Hepatocyte (in vitro differentiated cells): ENCODE measurements around the gene CTNNA1. TPM values are rescaled to one million over a fixed set of nuclear protein-coding genes. Genes with fewer than 3 reads are reported as not detected.

Experiments
- DNase-seq: peaks from one replicate; pipeline ENCODE4 v3.0.0-alpha.2; 2016; ENCODE audit warnings: low spot score
- H2AFZ ChIP-seq: fragments of 200-600 bp; sonication (generic); 2 replicates; pipeline ENCODE4 v1.6.0; 2016; ENCODE audit warnings: antibody characterized with exemption, mild to moderate bottlenecking
- H3K27ac ChIP-seq: fragments of 200-600 bp; sonication (generic); 2 replicates; pipeline ENCODE4 v1.5.1; 2016; ENCODE audit warnings: mild to moderate bottlenecking
- H3K27me3 ChIP-seq: fragments of 200-600 bp; sonication (generic); 2 replicates; pipeline ENCODE4 v1.6.1; 2016
- H3K36me3 ChIP-seq: fragments of 200-600 bp; sonication (generic); replicated peaks from 2 replicates; pipeline ENCODE4 v1.5.1; 2016; ENCODE audit warnings: low read depth; ENCODE audit not compliant: insufficient read depth
- H3K4me1 ChIP-seq: fragments of 200-600 bp; sonication (generic); 2 replicates; pipeline ENCODE4 v1.5.1; 2016; ENCODE audit warnings: mild to moderate bottlenecking, moderate library complexity; ENCODE audit not compliant: insufficient read depth
- H3K4me2 ChIP-seq: fragments of 200-600 bp; sonication (generic); 2 replicates; pipeline ENCODE4 v1.6.0; 2016
- H3K4me3 ChIP-seq: fragments of 200-600 bp; sonication (generic); 2 replicates; pipeline ENCODE4 v1.5.1; 2016; ENCODE audit warnings: mild to moderate bottlenecking
- H3K79me2 ChIP-seq: fragments of 200-600 bp; sonication (generic); 2 replicates; pipeline ENCODE4 v1.6.0; 2017; ENCODE audit warnings: mild to moderate bottlenecking
- H3K9me2 ChIP-seq: fragments of 200-600 bp; sonication (generic); replicated peaks from 2 replicates; pipeline ENCODE4 v1.6.0; 2017; ENCODE audit warnings: mild to moderate bottlenecking; ENCODE audit not compliant: insufficient read depth
- H3K9me3 ChIP-seq: fragments of 200-600 bp; sonication (generic); 2 replicates; pipeline ENCODE4 v1.5.1; 2016; ENCODE audit warnings: low read depth, mild to moderate bottlenecking
- H4K20me1 ChIP-seq: fragments of 200-600 bp; sonication (generic); 2 replicates; pipeline ENCODE4 v1.6.0; 2016; ENCODE audit warnings: mild to moderate bottlenecking; ENCODE audit not compliant: insufficient read depth, poor library complexity, severe bottlenecking
- CTCF ChIP-seq: fragments of 200-600 bp; sonication (generic); IDR thresholded peaks from 2 replicates; pipeline ENCODE4 v1.5.1; 2016; ENCODE audit warnings: antibody characterized with exemption, mild to moderate bottlenecking; ENCODE audit not compliant: poor library complexity
- EZH2 ChIP-seq: fragments of 200-600 bp; sonication (generic); IDR thresholded peaks from 2 replicates; pipeline ENCODE4 v1.6.1; 2016; ENCODE audit warnings: antibody characterized with exemption, mild to moderate bottlenecking, borderline replicate concordance
- EZH2phosphoT487 ChIP-seq: fragments of 200-600 bp; sonication (generic); IDR thresholded peaks from one replicate; pipeline ENCODE4 v1.6.1; 2018; ENCODE audit warnings: antibody characterized with exemption, mild to moderate bottlenecking, low read depth, moderate library complexity; ENCODE audit not compliant: unreplicated experiment, severe bottlenecking
- WGBS: methylation state at CpG from one replicate; pipeline ENCODE4 v1.1.6; 2016; ENCODE audit warnings: low lambda C conversion rate; ENCODE audit errors: missing lambda C conversion rate; 5-methylcytosine and 5-hydroxymethylcytosine counted together
- polyA plus RNA-seq: library from polyadenylated mRNA; unstranded; fragments of >200 nt; fragmentation: Nextera tagmentation; extraction: Ambion mirVana; gene quantifications from 2 replicates; pipeline ENCODE4 v1.2.1, GENCODE V29; 2016
- total RNA-seq: library from RNA; depleted of rRNA; stranded (reverse); fragments of >200 nt; gene quantifications from 2 replicates; pipeline ENCODE4 v1.2.3, GENCODE V29; 2014

CTNNA1 gene
- total and polyA plus RNA-seq, 2 experiments from 2014 or later, result 152 to 349 TPM

- Histone ChIP-seq H3K79me2 (no peaks in the 10 kb centered on the region), H3K4me1 (no peaks in the 10 kb centered on the region), H3K4me2 (no peak overlapping the region), H3K9me2 (no peaks in the 10 kb centered on the region), H3K27me3 (no peaks in the 10 kb centered on the region), H3K36me3 (no peaks in the 10 kb centered on the region), H3K9me3 (no peaks in the 10 kb centered on the region), H3K27ac (no peak overlapping the region), H2AFZ (no peak overlapping the region), H4K20me1 (no peaks in the 10 kb centered on the region), H3K4me3 (no peak overlapping the region)
- WGBS, result 100% methylated on average over 3 of the region's 3 CpGs
- no peak for DNase-seq
- TF ChIP-seq EZH2 (no peak), EZH2phosphoT487 (no peak), CTCF (no peak)
Measured at GRCh38 chr5:138981131-138981530, 227.9 kb downstream of the CTNNA1 start.

DNA sequence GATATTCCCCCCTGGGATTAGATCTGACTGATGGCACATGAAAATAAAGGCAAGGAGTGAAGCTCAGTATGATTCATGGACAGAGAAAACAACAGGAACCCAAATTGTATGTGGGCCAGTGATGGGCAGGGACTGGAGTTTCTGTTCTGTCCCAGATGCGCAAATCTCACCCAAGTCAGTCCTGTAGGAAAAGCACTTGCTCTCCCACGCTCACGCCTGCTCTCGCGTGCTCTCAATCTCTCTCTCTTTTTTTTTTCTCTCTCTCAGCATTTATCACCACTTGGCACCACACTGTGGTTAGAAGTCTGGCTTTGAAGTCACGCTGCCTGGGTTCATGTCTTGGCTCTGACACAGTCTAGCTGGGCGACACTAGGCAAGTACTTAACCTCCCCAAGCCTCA lies 228.4 kb downstream of the CTNNA1 start:
- DNase-seq, result no peak
- no peaks in the 10 kb centered on the region for H3K9me3 ChIP-seq
- TF ChIP-seq EZH2phosphoT487, result no peak
- TF ChIP-seq CTCF, result no peak
- TF ChIP-seq EZH2, result no peak
- H3K9me2 ChIP-seq, result no peaks in the 10 kb centered on the region
- no peak overlapping the region for H3K4me2 ChIP-seq
- no peak overlapping the region for H2AFZ ChIP-seq
- H3K4me3 ChIP-seq, result no peak overlapping the region
- H3K27me3 ChIP-seq, result no peaks in the 10 kb centered on the region
- no peaks in the 10 kb centered on the region for H4K20me1 ChIP-seq
- H3K79me2 ChIP-seq, result no peaks in the 10 kb centered on the region
- H3K36me3 ChIP-seq, result no peaks in the 10 kb centered on the region
- H3K4me1 ChIP-seq, result no peaks in the 10 kb centered on the region
- WGBS, result 93% methylated on average over 7 of the region's 7 CpGs
- H3K27ac ChIP-seq, result no peak overlapping the region

GRCh38 chr5:138983984-138984383 lies 230.8 kb downstream of the CTNNA1 start:
- H2AFZ ChIP-seq, result no peak overlapping the region
- H3K4me2 ChIP-seq, result no peak overlapping the region
- no peaks in the 10 kb centered on the region for H3K36me3 ChIP-seq
- DNase-seq, result no peak
- no peaks in the 10 kb centered on the region for H4K20me1 ChIP-seq
- no peaks in the 10 kb centered on the region for H3K27me3 ChIP-seq
- no peaks in the 10 kb centered on the region for H3K9me2 ChIP-seq
- H3K9me3 ChIP-seq, result no peaks in the 10 kb centered on the region
- TF ChIP-seq EZH2 (no peak), CTCF (no peak), EZH2phosphoT487 (no peak)
- H3K27ac ChIP-seq, result no peak overlapping the region
- WGBS, result 62% methylated on average over 2 of the region's 2 CpGs
- no peak overlapping the region for H3K4me3 ChIP-seq
- H3K4me1 ChIP-seq, result no peaks in the 10 kb centered on the region
- no peaks in the 10 kb centered on the region for H3K79me2 ChIP-seq

Other genes starting within 250 kb of the CTNNA1 start
- 90.5 and 93.3 TPM in 2 replicates for gene ETF1, start 210.2 kb upstream of the CTNNA1 start, total RNA-seq
- gene ETF1, start 210.2 kb upstream of the CTNNA1 start, polyA plus RNA-seq, result 35.3 and 42.6 TPM in 2 replicates
- gene HSPA9, start 178.0 kb upstream of the CTNNA1 start, total RNA-seq, result 383 and 429 TPM in 2 replicates
- 211 and 212 TPM in 2 replicates for gene HSPA9, start 178.0 kb upstream of the CTNNA1 start, polyA plus RNA-seq
- 0.16 and 0.47 TPM in 2 replicates for gene LRRTM2, start 121.9 kb downstream of the CTNNA1 start, total RNA-seq
- 0.22 and 0.39 TPM in 2 replicates for gene LRRTM2, start 121.9 kb downstream of the CTNNA1 start, polyA plus RNA-seq